HEK293 (cell line): ENCODE measurements around the gene POLR2L.
A peak's percentile ranks its signal among the peaks of the same experiment; 100 is the strongest.

Source experiments
- CTCF ChIA-PET: fragments of 350-600 bp; formaldehyde crosslinking; extraction: SDS; loops from one replicate; lab custom pipeline; 2021; ENCODE audit warnings: antibody characterized with exemption; lab: Yijun Ruan, JAX
- POLR2A ChIA-PET: fragments of 300-600 bp; formaldehyde crosslinking; extraction: SDS; loops from one replicate; lab custom pipeline; 2020; ENCODE audit warnings: antibody characterized with exemption, inconsistent platforms; lab: Yijun Ruan, JAX
- H3K27ac ChIP-seq: fragments of 200-500 bp; sonication (Bioruptor generic); 2 replicates; pipeline ENCODE4 v1.5.1; 2014; ENCODE audit warnings: low read depth, low read length, control low read depth, inconsistent platforms; ENCODE audit errors: extremely low read depth
- H3K36me3 ChIP-seq, 2 experiments: fragments of 200-500 bp in 1 of 2; sonication (Bioruptor generic) in 1 of 2; 1 replicate in 1 of 2; 2 replicates in 1 of 2; pipeline ENCODE4 v1.5.1; 2014 to 2017; ENCODE audit warnings: inconsistent platforms in 2 of 2, low read length in 2 of 2; ENCODE audit not compliant: control insufficient read depth in 2 of 2, insufficient read depth in 1 of 2
- H3K4me1 ChIP-seq: fragments of 200-500 bp; sonication (Bioruptor generic); 2 replicates; pipeline ENCODE4 v1.5.1; 2014; ENCODE audit warnings: mild to moderate bottlenecking, low read length, inconsistent platforms; ENCODE audit not compliant: control insufficient read depth, insufficient read depth
- H3K4me3 ChIP-seq: 2 replicates; pipeline ENCODE4 v1.5.1; 2011; ENCODE audit warnings: low read depth, mild to moderate bottlenecking, control low read depth, low read length, moderate library complexity
- H3K9me3 ChIP-seq: fragments of 200-500 bp; sonication (Bioruptor generic); 2 replicates; pipeline ENCODE4 v1.5.1; 2014; ENCODE audit warnings: low read depth, low read length, inconsistent platforms; ENCODE audit not compliant: control insufficient read depth, insufficient read depth
- EGR2 ChIP-seq: fragments of 450-650 bp; formaldehyde crosslinking; IDR thresholded peaks from 2 replicates; pipeline ENCODE4 v1.5.1; 2016; ENCODE audit warnings: low read depth, missing biosample characterization, missing genetic modification characterization
- GLI2 ChIP-seq: fragments of 450-650 bp; formaldehyde crosslinking; IDR thresholded peaks from 2 replicates; pipeline ENCODE4; 2017; ENCODE audit warnings: missing biosample characterization, missing genetic modification characterization, low read depth, borderline replicate concordance
- GLIS1 ChIP-seq: fragments of 450-650 bp; formaldehyde crosslinking; IDR thresholded peaks from 2 replicates; pipeline ENCODE4 v1.5.1; 2016; ENCODE audit warnings: missing biosample characterization, missing genetic modification characterization
- GLIS2 ChIP-seq: fragments of 450-650 bp; formaldehyde crosslinking; IDR thresholded peaks from 2 replicates; pipeline ENCODE4 v1.5.1; 2016; ENCODE audit warnings: missing biosample characterization, missing genetic modification characterization
- IKZF3 ChIP-seq: fragments of 450-650 bp; IDR thresholded peaks from 2 replicates; pipeline ENCODE4 v1.5.0; 2018; ENCODE audit warnings: missing biosample characterization, mild to moderate bottlenecking, missing genetic modification characterization, moderate library complexity
- KLF1 ChIP-seq: fragments of 450-650 bp; formaldehyde crosslinking; IDR thresholded peaks from 2 replicates; pipeline ENCODE4 v1.5.1; 2016; ENCODE audit warnings: missing biosample characterization, missing genetic modification characterization
- KLF10 ChIP-seq: fragments of 450-650 bp; IDR thresholded peaks from 2 replicates; pipeline ENCODE4 v1.5.1; 2018; ENCODE audit warnings: missing biosample characterization, mild to moderate bottlenecking, missing genetic modification characterization
- MEIS1 ChIP-seq: sonication (generic); formaldehyde crosslinking; IDR thresholded peaks from 2 replicates; pipeline ENCODE4 v1.8.1; 2022; ENCODE audit warnings: missing genetic modification reagents, mild to moderate bottlenecking, borderline replicate concordance
- SALL2 ChIP-seq: fragments of 450-650 bp; formaldehyde crosslinking; IDR thresholded peaks from 2 replicates; pipeline ENCODE4 v1.5.0; 2017; ENCODE audit warnings: missing biosample characterization, mild to moderate bottlenecking, missing genetic modification characterization, borderline replicate concordance
- ZEB2 ChIP-seq: fragments of 450-650 bp; formaldehyde crosslinking; IDR thresholded peaks from 2 replicates; pipeline ENCODE4 v1.5.1; 2016; ENCODE audit warnings: missing biosample characterization, missing genetic modification characterization
- ZFHX2 ChIP-seq: fragments of 450-650 bp; formaldehyde crosslinking; conservative IDR thresholded peaks from 2 replicates; pipeline ENCODE4 v1.5.1; 2016; ENCODE audit warnings: missing biosample characterization, missing genetic modification characterization
- ZIC2 ChIP-seq: fragments of 450-650 bp; formaldehyde crosslinking; IDR thresholded peaks from 2 replicates; pipeline ENCODE4 v1.5.1; 2016; ENCODE audit warnings: missing biosample characterization, missing genetic modification characterization
- ZNF155 ChIP-seq: fragments of 450-650 bp; formaldehyde crosslinking; IDR thresholded peaks from 2 replicates; pipeline ENCODE4 v1.5.1; 2016; ENCODE audit warnings: missing biosample characterization, missing genetic modification characterization
- ZNF302 ChIP-seq: fragments of 450-650 bp; formaldehyde crosslinking; IDR thresholded peaks from 2 replicates; pipeline ENCODE4 v1.5.1; 2016; ENCODE audit warnings: missing biosample characterization, missing genetic modification characterization, low read depth
- ZNF558 ChIP-seq: fragments of 450-650 bp; formaldehyde crosslinking; IDR thresholded peaks from 2 replicates; pipeline ENCODE4 v1.5.1; 2016; ENCODE audit warnings: missing biosample characterization, missing genetic modification characterization
- ZNF600 ChIP-seq: fragments of 450-650 bp; formaldehyde crosslinking; IDR thresholded peaks from 2 replicates; pipeline ENCODE4 v1.5.1; 2016; ENCODE audit warnings: missing biosample characterization, missing genetic modification characterization
- ZNF626 ChIP-seq: fragments of 450-650 bp; sonication (Bioruptor Pico); formaldehyde crosslinking; IDR thresholded peaks from 2 replicates; pipeline ENCODE4 v1.5.1; 2018; ENCODE audit warnings: missing biosample characterization, missing genetic modification characterization, inconsistent platforms
- ZNF768 ChIP-seq: fragments of 450-650 bp; formaldehyde crosslinking; IDR thresholded peaks from 2 replicates; pipeline ENCODE4 v1.5.1; 2018; ENCODE audit warnings: missing biosample characterization, mild to moderate bottlenecking, missing genetic modification characterization
- ZNF791 ChIP-seq: fragments of 450-650 bp; formaldehyde crosslinking; IDR thresholded peaks from 2 replicates; pipeline ENCODE4 v1.5.1; 2016; ENCODE audit warnings: missing biosample characterization, missing genetic modification characterization
- TF ChIP-seq, protein P1 (sequence below): fragments of 450-650 bp; formaldehyde crosslinking; IDR thresholded peaks from 2 replicates; pipeline ENCODE4 v1.5.1; 2016; ENCODE audit warnings: missing biosample characterization, missing genetic modification characterization
- TF ChIP-seq, protein P2 (sequence below): fragments of 450-650 bp; formaldehyde crosslinking; IDR thresholded peaks from 2 replicates; pipeline ENCODE4 v1.5.1; 2016; ENCODE audit warnings: missing biosample characterization, missing genetic modification characterization
- TF ChIP-seq, protein P3 (sequence below): fragments of 450-650 bp; formaldehyde crosslinking; IDR thresholded peaks from 2 replicates; pipeline ENCODE4 v1.5.1; 2016; ENCODE audit warnings: missing biosample characterization, missing genetic modification characterization
- TF ChIP-seq, protein P4 (sequence below): IDR thresholded peaks from 2 replicates; pipeline ENCODE4 v1.6.1; 2011; ENCODE audit warnings: mild to moderate bottlenecking, low read depth, low read length, borderline replicate concordance

Gene POLR2L

GRCh38 chr11:852762-853161 is 10.4 kb upstream of the POLR2L start (continued):
- TF ChIP-seq KLF1 (tag by site-specific recombination) (peak; percentile 32; the same call in 1 of the 2 replicates), SALL2 (tag by site-specific recombination) (no peak), EGR2 (tag by site-specific recombination) (0 out of 2 replicates have a peak, but pooled peaks have one; percentile 36), ZNF626 (tag by site-specific recombination) (no peak), IKZF3 (no peak), GLI2 (no peak), ZFHX2 (tag by site-specific recombination) (peak; percentile 52), ZNF791 (tag by site-specific recombination) (no peak), ZNF302 (tag by site-specific recombination) (no peak), ZNF558 (no peak), ZNF768 (tag by site-specific recombination) (no peak), ZNF155 (tag by site-specific recombination) (no peak), ZEB2 (tag by site-specific recombination) (no peak), KLF10 (no peak)
- TF ChIP-seq, protein P1, sequence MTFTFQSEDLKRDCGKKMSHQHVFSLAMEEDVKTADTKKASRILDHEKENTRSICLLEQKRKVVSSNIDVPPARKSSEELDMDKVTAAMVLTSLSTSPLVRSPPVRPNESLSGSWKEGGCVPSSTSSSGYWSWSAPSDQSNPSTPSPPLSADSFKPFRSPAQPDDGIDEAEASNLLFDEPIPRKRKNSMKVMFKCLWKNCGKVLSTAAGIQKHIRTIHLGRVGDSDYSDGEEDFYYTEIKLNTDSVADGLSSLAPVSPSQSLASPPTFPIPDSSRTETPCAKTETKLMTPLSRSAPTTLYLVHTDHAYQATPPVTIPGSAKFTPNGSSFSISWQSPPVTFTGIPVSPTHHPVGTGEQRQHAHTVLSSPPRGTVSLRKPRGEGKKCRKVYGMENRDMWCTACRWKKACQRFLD, result no peak
- TF ChIP-seq, protein P2, sequence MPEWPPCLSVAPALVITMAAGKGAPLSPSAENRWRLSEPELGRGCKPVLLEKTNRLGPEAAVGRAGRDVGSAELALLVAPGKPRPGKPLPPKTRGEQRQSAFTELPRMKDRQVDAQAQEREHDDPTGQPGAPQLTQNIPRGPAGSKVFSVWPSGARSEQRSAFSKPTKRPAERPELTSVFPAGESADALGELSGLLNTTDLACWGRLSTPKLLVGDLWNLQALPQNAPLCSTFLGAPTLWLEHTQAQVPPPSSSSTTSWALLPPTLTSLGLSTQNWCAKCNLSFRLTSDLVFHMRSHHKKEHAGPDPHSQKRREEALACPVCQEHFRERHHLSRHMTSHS (tag by site-specific recombination), result no peak

DNA sequence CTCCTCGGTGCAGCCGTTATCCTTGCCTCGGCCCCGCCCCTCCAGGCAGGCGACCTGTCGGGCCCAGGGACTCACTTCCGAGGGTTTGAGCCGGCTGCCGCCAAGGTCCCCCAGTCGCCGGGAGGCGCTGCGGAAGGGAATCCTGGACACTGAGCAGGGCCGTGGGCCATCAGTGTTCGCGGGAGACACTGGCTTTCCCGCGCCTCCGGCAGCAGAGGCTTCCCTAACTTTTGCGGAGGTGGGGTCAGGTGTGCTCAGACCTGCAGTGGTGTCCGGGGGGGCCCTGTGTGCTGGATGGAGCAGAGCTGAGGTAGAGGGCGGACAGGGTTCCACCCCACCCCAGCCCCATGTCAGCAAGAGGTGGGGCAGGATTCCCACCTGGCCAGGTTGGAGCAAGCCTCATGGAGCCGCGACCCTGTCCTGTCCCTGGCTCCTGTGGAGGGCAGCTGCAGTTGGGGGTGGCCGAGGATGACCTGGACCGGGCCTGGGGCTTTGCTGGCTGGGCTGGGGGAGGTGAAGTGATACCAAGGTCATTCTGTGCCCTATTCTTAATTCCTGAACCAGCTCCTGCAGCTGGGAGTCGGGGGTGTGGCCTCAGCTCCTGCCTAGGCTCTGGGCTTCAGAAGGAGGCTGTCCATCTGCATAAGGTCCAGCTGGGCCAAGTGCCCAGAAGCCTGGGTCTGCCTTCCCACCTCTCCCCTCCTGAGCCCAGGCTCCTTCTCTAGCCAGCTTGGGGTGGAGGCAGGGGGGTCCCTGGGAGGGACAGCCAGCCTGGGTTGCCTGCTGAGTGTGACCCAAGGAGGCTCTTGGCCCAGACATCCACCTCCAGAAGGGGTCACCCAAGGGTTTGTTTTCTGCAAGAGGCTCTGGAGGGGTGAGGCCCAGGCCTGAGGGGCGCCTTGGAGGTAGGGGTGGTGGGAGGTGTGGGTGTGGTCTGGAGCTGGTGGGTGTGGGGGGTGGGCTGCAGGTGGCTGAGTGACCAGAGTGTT is 8.7 kb upstream of the POLR2L start:
- ChIA-PET POLR2A (no interaction called here), CTCF (interaction anchor here (0.6 to 1.6 kb wide), 5 partner anchors 8 to 194 kb away, joined by 3 to 4 read pairs (median 3); no protein-coding TSS in a partner anchor)

More for the DNA sequence above, 8.7 kb upstream of the POLR2L start:
- H3K27ac ChIP-seq, result no peak overlapping the region
- H3K4me3 ChIP-seq, result no peak overlapping the region
- TF ChIP-seq ZNF600 (tag by site-specific recombination), result 0 out of 2 replicates have a peak, but pooled peaks have one; percentile 20
- 0 out of 2 replicates have a peak, but pooled peaks have one; percentile 10 for TF ChIP-seq ZIC2 (tag by site-specific recombination)
- TF ChIP-seq GLIS1 (tag by site-specific recombination), result peak; percentile 52; the same call in 1 of the 2 replicates
- no peak for TF ChIP-seq MEIS1
- TF ChIP-seq, protein P3, sequence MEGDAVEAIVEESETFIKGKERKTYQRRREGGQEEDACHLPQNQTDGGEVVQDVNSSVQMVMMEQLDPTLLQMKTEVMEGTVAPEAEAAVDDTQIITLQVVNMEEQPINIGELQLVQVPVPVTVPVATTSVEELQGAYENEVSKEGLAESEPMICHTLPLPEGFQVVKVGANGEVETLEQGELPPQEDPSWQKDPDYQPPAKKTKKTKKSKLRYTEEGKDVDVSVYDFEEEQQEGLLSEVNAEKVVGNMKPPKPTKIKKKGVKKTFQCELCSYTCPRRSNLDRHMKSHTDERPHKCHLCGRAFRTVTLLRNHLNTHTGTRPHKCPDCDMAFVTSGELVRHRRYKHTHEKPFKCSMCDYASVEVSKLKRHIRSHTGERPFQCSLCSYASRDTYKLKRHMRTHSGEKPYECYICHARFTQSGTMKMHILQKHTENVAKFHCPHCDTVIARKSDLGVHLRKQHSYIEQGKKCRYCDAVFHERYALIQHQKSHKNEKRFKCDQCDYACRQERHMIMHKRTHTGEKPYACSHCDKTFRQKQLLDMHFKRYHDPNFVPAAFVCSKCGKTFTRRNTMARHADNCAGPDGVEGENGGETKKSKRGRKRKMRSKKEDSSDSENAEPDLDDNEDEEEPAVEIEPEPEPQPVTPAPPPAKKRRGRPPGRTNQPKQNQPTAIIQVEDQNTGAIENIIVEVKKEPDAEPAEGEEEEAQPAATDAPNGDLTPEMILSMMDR (tag by site-specific recombination), result 0 out of 2 replicates have a peak, but pooled peaks have one; percentile 38
- TF ChIP-seq EGR2 (tag by site-specific recombination), result peak; percentile 46; the same call in 1 of the 2 replicates
- TF ChIP-seq, protein P4, sequence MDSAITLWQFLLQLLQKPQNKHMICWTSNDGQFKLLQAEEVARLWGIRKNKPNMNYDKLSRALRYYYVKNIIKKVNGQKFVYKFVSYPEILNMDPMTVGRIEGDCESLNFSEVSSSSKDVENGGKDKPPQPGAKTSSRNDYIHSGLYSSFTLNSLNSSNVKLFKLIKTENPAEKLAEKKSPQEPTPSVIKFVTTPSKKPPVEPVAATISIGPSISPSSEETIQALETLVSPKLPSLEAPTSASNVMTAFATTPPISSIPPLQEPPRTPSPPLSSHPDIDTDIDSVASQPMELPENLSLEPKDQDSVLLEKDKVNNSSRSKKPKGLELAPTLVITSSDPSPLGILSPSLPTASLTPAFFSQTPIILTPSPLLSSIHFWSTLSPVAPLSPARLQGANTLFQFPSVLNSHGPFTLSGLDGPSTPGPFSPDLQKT, result no peak
- TF ChIP-seq ZFHX2 (tag by site-specific recombination), result 0 out of 2 replicates have a peak, but pooled peaks have one; percentile 16
- TF ChIP-seq GLIS2 (tag by site-specific recombination), result peak; percentile 53; the same call in 1 of the 2 replicates
- no peaks in the 10 kb centered on the region for H3K36me3 ChIP-seq
- H3K4me1 ChIP-seq, result 0 out of 2 replicates have a peak, but pooled peaks cover 2% of the 10 kb centered on the region
- H3K9me3 ChIP-seq, result no peaks in the 10 kb centered on the region
